Neural progenitor cell (in vitro differentiated cells): ENCODE measurements around the gene JCAD.

Experiments used
- CTCF ChIP-seq: fragments of 200-600 bp; sonication (generic); IDR thresholded peaks from 2 replicates; pipeline ENCODE4 v1.5.1; 2017; ENCODE audit warnings: antibody characterized with exemption, mild to moderate bottlenecking
- EZH2 ChIP-seq: fragments of 200-600 bp; sonication (generic); IDR thresholded peaks from 2 replicates; pipeline ENCODE4 v1.6.1; 2017; ENCODE audit warnings: antibody characterized with exemption, mild to moderate bottlenecking, moderate library complexity

- TF ChIP-seq CTCF (no peak), EZH2 (no peak)
Observed at GRCh38 chr10:30074933-30075332, 15.5 kb upstream of the JCAD start.
